Tibial nerve (tissue), 4 donors: Measurements from ENCODE around the gene OR5H2.

Experiments used
- CTCF ChIP-seq, 5 experiments: fragments of 200-600 bp in 3 of 5; fragments of 450-650 bp in 2 of 5; sonication (generic) in 3 of 5; IDR thresholded peaks; one replicate each; pipeline ENCODE4 v1.5.1; 2016 to 2019; ENCODE audit warnings: antibody characterized with exemption in 5 of 5, mild to moderate bottlenecking in 3 of 5, moderate library complexity in 2 of 5
- EP300 ChIP-seq, 2 donors: sonication (generic); formaldehyde crosslinking; IDR thresholded peaks; one replicate each; pipeline ENCODE4 v1.6.1; 2017; ENCODE audit warnings: antibody characterized with exemption in 2 of 2, mild to moderate bottlenecking in 1 of 2
- POLR2A ChIP-seq, 2 donors: fragments of 450-650 bp; IDR thresholded peaks; one replicate each; pipeline ENCODE4 v1.6.1; 2017; ENCODE audit warnings: antibody characterized with exemption in 2 of 2, mild to moderate bottlenecking in 2 of 2, moderate library complexity in 2 of 2

GRCh38 chr3:98290916-98291315 is 8.6 kb downstream of the OR5H2 start:
- TF ChIP-seq CTCF (IDR thresholded peaks at IDR 0.05) (no peak), EP300 (IDR thresholded peaks at IDR 0.05) (no peak), POLR2A (IDR thresholded peaks at IDR 0.05) (no peak)
